ENCODE results near the gene SMCO1.

DNA sequence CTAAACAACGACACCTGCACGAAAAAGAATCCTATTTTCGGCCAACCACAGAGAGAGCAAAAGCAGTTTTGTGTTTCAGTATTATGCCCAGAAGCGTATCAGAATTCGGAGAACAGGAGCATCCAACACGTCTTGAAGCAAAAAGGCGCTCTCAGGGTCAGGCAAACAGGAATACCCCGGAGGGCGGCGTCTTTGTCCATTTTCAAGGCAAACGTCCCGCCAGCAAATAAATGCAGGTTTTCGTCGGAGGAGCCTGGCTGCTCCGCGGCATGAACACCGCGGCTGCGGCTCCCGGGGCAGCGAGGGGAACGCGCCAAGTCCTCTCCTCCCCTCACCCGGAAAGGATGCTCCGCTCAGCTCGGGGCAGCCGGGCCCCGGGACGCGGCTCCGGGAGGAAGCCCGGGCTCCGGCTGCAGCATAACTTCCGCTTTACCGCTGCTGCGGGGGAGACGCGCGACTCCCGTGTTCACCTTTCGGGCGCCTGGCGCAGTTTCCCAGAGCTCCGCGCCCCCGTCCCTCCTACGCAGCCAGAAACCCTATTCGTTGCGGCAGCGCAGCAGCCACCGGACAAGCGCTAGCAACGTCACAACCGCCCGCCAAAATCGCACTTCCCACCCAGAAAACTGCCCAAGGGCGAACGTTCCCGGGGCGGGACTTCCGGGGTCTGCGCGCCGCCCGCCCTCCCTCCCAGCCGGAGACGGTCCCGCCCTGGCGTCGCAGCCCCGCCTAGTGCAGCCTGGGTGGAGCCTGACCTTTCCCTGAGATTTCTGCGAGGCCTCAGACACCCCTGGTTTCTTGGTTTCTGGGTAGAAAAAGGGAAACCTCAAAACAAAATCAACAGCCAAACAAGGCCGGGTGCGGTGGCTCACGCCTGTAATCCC is 11.7 kb downstream of the SMCO1 start, which contains the start of gene RNF168:
- TF ChIP-seq EZH2phosphoT487 (IDR thresholded peaks at IDR 0.05; ENCODE audit: borderline replicate concordance, low read length): no peak
- TF ChIP-seq, protein P1, sequence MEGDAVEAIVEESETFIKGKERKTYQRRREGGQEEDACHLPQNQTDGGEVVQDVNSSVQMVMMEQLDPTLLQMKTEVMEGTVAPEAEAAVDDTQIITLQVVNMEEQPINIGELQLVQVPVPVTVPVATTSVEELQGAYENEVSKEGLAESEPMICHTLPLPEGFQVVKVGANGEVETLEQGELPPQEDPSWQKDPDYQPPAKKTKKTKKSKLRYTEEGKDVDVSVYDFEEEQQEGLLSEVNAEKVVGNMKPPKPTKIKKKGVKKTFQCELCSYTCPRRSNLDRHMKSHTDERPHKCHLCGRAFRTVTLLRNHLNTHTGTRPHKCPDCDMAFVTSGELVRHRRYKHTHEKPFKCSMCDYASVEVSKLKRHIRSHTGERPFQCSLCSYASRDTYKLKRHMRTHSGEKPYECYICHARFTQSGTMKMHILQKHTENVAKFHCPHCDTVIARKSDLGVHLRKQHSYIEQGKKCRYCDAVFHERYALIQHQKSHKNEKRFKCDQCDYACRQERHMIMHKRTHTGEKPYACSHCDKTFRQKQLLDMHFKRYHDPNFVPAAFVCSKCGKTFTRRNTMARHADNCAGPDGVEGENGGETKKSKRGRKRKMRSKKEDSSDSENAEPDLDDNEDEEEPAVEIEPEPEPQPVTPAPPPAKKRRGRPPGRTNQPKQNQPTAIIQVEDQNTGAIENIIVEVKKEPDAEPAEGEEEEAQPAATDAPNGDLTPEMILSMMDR (IDR thresholded peaks at IDR 0.05; ENCODE audit: low read depth, low read length, poor library complexity, severe bottlenecking): no peak
